ENCODE data around the gene CAV1.

The CAV1 gene

GRCh38 chr7:116577320-116577871 lies 52.6 kb downstream of the CAV1 start:
- Histone ChIP-seq H3K27me3 (replicated peaks; ENCODE audit: control insufficient read depth, insufficient read depth, low read length) (no peaks in the 10 kb centered on the region), H3K36me3 (ENCODE audit: control insufficient read depth, insufficient read depth, low read length) (no peaks in the 10 kb centered on the region), H3K4me3 (replicated peaks; ENCODE audit: low read depth, low read length) (no peak overlapping the region)
- peak; percentile 64 for DNase-seq (ENCODE audit: extremely low read depth, insufficient read length)
- TF ChIP-seq CTCF (IDR thresholded peaks at IDR 0.05; ENCODE audit: insufficient read depth, low read length, poor library complexity, severe bottlenecking), result no peak

- DNase-seq (ENCODE audit: extremely low read depth, insufficient read length), result no peak
- Histone ChIP-seq H3K36me3 (ENCODE audit: control insufficient read depth, insufficient read depth, low read length) (no peaks in the 10 kb centered on the region), H3K27me3 (replicated peaks; ENCODE audit: control insufficient read depth, insufficient read depth, low read length) (no peaks in the 10 kb centered on the region), H3K4me3 (replicated peaks; ENCODE audit: low read depth, low read length) (no peak overlapping the region)
- TF ChIP-seq CTCF (IDR thresholded peaks at IDR 0.05; ENCODE audit: insufficient read depth, low read length, poor library complexity, severe bottlenecking), result no peak
Measured at GRCh38 chr7:116578526-116578925, 53.7 kb downstream of the CAV1 start.

GRCh38 chr7:116579322-116579721 lies 54.5 kb downstream of the CAV1 start:
- Histone ChIP-seq H3K27me3 (replicated peaks; ENCODE audit: control insufficient read depth, insufficient read depth, low read length) (no peaks in the 10 kb centered on the region), H3K4me3 (replicated peaks; ENCODE audit: low read depth, low read length) (no peak overlapping the region), H3K36me3 (ENCODE audit: control insufficient read depth, insufficient read depth, low read length) (no peaks in the 10 kb centered on the region)
- no peak for DNase-seq (ENCODE audit: extremely low read depth, insufficient read length)
- no peak for TF ChIP-seq CTCF (IDR thresholded peaks at IDR 0.05; ENCODE audit: insufficient read depth, low read length, poor library complexity, severe bottlenecking)

GRCh38 chr7:116579835-116580234 lies 55.0 kb downstream of the CAV1 start:
- H3K4me3 ChIP-seq (replicated peaks; ENCODE audit: low read depth, low read length), result no peak overlapping the region
- no peak for TF ChIP-seq CTCF (IDR thresholded peaks at IDR 0.05; ENCODE audit: insufficient read depth, low read length, poor library complexity, severe bottlenecking)
- no peaks in the 10 kb centered on the region for H3K36me3 ChIP-seq (ENCODE audit: control insufficient read depth, insufficient read depth, low read length)
- no peak for DNase-seq (ENCODE audit: extremely low read depth, insufficient read length)
- no peaks in the 10 kb centered on the region for H3K27me3 ChIP-seq (replicated peaks; ENCODE audit: control insufficient read depth, insufficient read depth, low read length)

GRCh38 chr7:116582164-116582732 lies 57.4 kb downstream of the CAV1 start:
- no peaks in the 10 kb centered on the region for H3K27me3 ChIP-seq (replicated peaks; ENCODE audit: control insufficient read depth, insufficient read depth, low read length)
- DNase-seq (ENCODE audit: extremely low read depth, insufficient read length), result no peak
- TF ChIP-seq CTCF (IDR thresholded peaks at IDR 0.05; ENCODE audit: insufficient read depth, low read length, poor library complexity, severe bottlenecking), result no peak
- no peaks in the 10 kb centered on the region for H3K36me3 ChIP-seq (ENCODE audit: control insufficient read depth, insufficient read depth, low read length)
- H3K4me3 ChIP-seq (replicated peaks; ENCODE audit: low read depth, low read length), result no peak overlapping the region
